GM18499 (cell line): ENCODE results near the gene OCLN.
"Not testable (repeated sequence)": the region's sequence is repeated elsewhere in the genome, so short reads cannot be mapped to it uniquely, and the experiment has no call there.

Experiments
- ATAC-seq: cut with Tn5 transposase; IDR thresholded peaks from one replicate; pipeline ENCODE4 v1.9.1; 2021; ENCODE audit warnings: moderate number of reproducible peaks; ENCODE audit not compliant: insufficient read depth, unreplicated experiment

OCLN gene

GRCh38 chr5:69492391-69492922 lies at the start of gene OCLN:
TSS of gene OCLN (plus strand) at chr5:69492790. CDS start at chr5:69504245, 11,455 bp downstream.
- no peak for ATAC-seq

DNA sequence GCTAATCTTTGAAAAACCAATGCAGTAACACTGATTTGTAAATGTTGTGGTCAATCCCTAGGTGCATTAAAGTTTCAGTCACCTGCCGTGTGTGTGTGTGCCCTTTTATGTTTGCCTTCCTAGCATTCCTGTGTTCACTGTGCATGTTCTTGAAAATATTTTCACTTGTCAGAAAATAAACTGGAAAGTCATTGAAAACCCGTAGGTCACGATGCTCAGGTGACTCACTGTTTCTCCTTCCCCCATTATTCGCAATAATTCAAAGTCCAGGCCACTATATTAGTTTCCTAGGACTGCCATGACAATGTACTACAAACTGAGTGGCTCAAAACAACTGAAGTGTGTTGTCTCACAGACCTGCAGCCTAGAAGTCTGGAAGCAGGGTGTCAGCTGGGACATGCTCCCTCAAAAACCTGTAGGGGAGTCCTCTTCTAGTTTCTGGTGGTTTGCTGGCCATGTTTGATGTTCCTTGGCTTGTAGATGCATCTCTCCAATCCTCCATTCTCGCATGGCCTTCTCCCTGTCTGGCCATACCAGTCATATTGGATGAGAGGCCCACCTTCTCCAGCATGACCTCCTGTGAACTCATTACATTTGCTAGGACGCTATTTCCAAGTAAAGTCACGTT lies 48.3 kb upstream of the OCLN start:
- no peak for ATAC-seq

- ATAC-seq, result no peak
Measured at GRCh38 chr5:69449511-69449910, 43.1 kb upstream of the OCLN start.

- no peak for ATAC-seq
Measured at GRCh38 chr5:69450116-69450515, 42.5 kb upstream of the OCLN start.

DNA sequence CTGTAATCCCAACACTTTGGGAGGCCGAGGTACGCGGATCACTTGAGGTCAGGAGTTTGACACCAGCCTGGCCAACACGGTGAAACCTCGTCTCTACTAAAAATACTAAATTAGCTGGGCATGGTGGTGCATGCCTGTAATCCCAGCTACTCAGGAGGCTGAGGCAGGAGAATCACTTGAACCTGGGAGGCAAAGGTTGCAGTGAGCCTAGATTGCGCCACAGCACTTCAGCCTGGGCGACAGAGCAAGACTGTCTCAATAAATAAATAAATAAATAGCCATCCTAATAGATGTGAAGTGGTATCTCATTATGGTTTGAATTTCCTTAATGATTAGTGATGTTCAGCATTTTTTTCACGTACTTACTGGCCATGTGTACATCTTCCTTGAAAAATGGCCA lies 42.1 kb upstream of the OCLN start:
- not testable (repeated sequence) for ATAC-seq

GRCh38 chr5:69451941-69452647 lies 40.5 kb upstream of the OCLN start:
- no peak for ATAC-seq

- not testable (repeated sequence) for ATAC-seq
Measured at GRCh38 chr5:69453487-69453886, 39.1 kb upstream of the OCLN start.

DNA sequence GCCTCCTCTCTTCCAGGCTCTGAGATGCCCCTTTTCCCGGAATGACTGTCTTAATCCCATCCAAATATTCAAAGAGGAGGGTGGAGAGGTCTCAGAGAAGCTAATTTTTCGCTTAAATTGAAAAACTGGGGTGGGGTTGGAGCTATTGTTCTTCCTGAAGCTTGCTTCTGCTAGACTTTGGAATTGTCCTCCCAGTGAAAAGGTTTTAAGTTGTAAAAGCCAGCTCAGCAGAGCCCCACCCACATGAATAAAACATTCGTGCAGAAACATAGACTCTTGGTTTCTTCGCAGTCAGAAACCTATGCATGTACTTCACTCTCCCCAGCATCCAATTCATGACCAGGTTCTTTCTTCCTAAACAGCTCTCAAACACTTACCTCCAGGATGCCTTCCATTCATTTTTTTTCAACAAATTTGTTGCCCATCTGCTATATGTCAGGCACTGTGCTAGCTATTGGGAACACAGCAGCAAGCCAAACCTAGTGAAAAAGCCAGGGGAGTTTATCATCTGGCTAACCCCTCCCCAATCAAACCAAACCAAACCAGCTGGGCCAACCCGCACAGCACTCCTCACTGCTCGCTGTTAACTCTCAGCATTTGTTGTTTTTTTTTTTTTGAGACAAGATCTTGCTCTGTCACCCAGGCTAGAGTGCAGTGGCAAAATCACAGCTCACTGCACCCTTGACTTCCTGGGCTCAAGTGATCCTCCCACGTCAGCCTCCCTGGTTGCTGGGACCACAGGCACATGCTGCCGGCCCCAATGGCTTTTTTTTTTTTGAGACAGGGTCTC lies 37.9 kb upstream of the OCLN start:
- no peak for ATAC-seq

GRCh38 chr5:69455428-69455988 lies 37.1 kb upstream of the OCLN start:
- ATAC-seq, result not testable (repeated sequence)

- no peak for ATAC-seq
Measured at GRCh38 chr5:69462170-69462569, 30.4 kb upstream of the OCLN start.

GRCh38 chr5:69466375-69466774 lies 26.2 kb upstream of the OCLN start:
- not testable (repeated sequence) for ATAC-seq

DNA sequence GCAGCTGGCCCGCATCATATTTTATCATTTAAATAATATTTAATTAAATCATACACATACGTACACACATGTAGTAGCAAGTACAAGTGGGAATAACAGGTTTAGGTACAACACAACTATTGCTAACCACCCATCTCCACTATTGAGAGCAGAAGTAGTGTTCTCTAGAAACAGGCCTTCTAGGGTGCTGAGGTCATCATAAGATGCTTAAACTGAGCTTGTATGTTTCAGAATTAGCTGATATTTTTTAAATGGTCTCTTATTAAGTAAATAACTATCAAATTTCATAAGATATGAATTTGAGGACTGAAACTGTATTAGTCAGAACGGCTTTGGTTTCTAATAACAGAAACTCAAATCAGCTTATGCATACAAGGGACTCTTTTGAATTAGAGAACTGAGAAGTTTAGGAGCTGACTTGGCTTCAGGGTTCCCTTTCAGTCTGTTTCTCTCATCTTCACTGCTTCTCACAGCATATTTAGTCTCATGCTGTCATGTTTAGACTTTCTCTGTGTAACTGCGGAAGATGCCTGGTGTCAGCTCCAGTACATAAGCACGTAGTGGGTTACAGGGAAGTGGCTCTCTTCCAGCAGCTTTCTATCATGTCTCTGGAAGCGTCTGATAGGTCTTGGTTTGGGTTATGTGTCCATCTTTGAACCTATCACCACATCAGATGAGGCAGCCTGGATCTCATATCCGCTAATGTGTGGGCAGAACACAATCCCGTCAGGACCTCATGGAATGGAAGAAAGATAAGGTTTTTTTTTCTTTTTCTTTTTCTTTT lies 25.0 kb upstream of the OCLN start:
- ATAC-seq, result peak; percentile 94

GRCh38 chr5:69468631-69469030 lies 24.0 kb upstream of the OCLN start:
- ATAC-seq, result no peak

- not testable (repeated sequence) for ATAC-seq
Measured at GRCh38 chr5:69471516-69471915, 21.1 kb upstream of the OCLN start.

- ATAC-seq, result not testable (repeated sequence)
Measured at GRCh38 chr5:69472535-69473143, 20.0 kb upstream of the OCLN start.

DNA sequence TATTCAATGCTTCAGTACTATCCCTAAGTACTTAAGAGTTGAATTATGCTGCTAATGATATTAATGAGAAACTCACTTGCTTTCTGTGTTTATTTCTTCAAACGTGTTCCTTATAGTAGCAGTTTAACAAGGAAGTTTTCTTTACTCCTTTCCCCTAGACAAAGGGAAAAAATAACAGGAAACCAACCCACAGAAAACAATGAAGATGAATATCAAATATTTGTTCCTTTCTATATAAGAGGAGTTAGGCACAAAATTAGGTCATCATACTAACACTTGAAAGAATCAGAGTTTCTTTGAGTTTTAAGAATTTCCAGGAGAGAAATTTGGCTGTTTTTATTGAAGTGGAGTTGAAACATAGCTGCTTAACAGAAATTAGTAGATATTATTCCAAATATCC lies 15.4 kb upstream of the OCLN start:
- ATAC-seq, result no peak

- not testable (repeated sequence) for ATAC-seq
Measured at GRCh38 chr5:69478296-69478695, 14.3 kb upstream of the OCLN start.

DNA sequence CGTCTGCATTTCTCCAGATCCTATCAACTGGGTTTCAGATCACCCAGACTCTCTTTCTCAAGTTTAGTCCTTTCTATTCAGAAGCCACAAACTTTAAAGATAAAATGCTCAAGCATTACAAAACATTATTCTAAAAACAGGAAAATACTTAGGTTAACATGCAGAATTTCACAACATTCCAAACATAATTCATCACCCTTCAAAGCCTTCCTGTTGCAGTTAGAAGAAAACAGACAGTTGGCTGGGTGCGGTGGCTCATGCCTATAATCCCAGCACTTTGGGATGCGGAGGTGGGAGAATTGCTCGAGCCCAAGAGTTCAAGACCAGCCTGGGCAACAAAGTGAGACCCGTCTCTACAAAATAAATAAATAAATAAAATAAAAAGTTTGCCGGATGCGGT lies 7.7 kb upstream of the OCLN start:
- no peak for ATAC-seq

- no peak for ATAC-seq
Measured at GRCh38 chr5:69485471-69485870, 7.1 kb upstream of the OCLN start.
